IMR-90 (cell line): ENCODE data around the gene B3GAT3. TPM values are rescaled to one million over a fixed set of nuclear protein-coding genes. Genes with fewer than 3 reads are reported as not detected.

Source experiments
- ATAC-seq: fragments of 200-7000 bp; cut with Tn5 transposase; 2 replicates; pipeline ENCODE4 v1.9.1; 2020; ENCODE audit warnings: low read depth, mild to moderate bottlenecking, moderate library complexity
- BruUV-seq: library from RNA; stranded (reverse); fragments of 400-500 nt; replicated peaks from 2 replicates; lab custom pipeline; 2021; lab: Mats Ljungman, UMichigan
- CTCF ChIA-PET: fragments of 300-600 bp; formaldehyde crosslinking; extraction: SDS; loops from one replicate; lab custom pipeline; 2021; ENCODE audit warnings: antibody characterized with exemption; lab: Yijun Ruan, JAX
- POLR2A ChIA-PET: fragments of 300-600 bp; sonication (Branson Sonifier 250); formaldehyde crosslinking; loops from one replicate; lab custom pipeline; 2022; ENCODE audit warnings: antibody characterized with exemption; ENCODE audit not compliant: unreplicated experiment; lab: Charles Lee
- DNase-seq: peaks from one replicate; pipeline ENCODE4 v3.0.0; 2013
- H2AFZ ChIP-seq: replicated peaks from 2 replicates; pipeline ENCODE3; 2013; ENCODE audit warnings: low read length, mild to moderate bottlenecking; ENCODE audit not compliant: poor library complexity
- H2AK5ac ChIP-seq: 2 replicates; pipeline ENCODE4 v1.6.1; 2013; ENCODE audit warnings: low read depth, low read length, inconsistent platforms
- H2AK9ac ChIP-seq: replicated peaks from 2 replicates; pipeline ENCODE3; 2013; ENCODE audit warnings: mild to moderate bottlenecking, low read depth, low read length, moderate library complexity; ENCODE audit not compliant: poor library complexity
- H2BK120ac ChIP-seq: 2 replicates; pipeline ENCODE4 v1.6.1; 2013; ENCODE audit warnings: low read depth, low read length, inconsistent platforms
- H2BK15ac ChIP-seq: 3 replicates; pipeline ENCODE4 v1.6.1; 2013; ENCODE audit warnings: low read depth, low read length, inconsistent platforms
- H2BK20ac ChIP-seq: 2 replicates; pipeline ENCODE4 v1.6.1; 2013; ENCODE audit warnings: low read depth, mild to moderate bottlenecking, inconsistent platforms, low read length, moderate library complexity
- H2BK5ac ChIP-seq: 2 replicates; pipeline ENCODE4 v1.6.1; 2013; ENCODE audit warnings: mild to moderate bottlenecking, low read depth, low read length, inconsistent platforms; ENCODE audit not compliant: poor library complexity, severe bottlenecking
- H3K14ac ChIP-seq: replicated peaks from 2 replicates; pipeline ENCODE4 v1.6.1; 2013; ENCODE audit warnings: low read depth, low read length, inconsistent platforms
- H3K18ac ChIP-seq: 2 replicates; pipeline ENCODE4 v1.6.1; 2013; ENCODE audit warnings: low read depth, low read length, control low read depth
- H3K23ac ChIP-seq: 2 replicates; pipeline ENCODE4 v1.6.1; 2013; ENCODE audit warnings: low read depth, low read length, inconsistent platforms
- H3K27ac ChIP-seq: 2 replicates; pipeline ENCODE4 v1.5.1; 2013; ENCODE audit warnings: mild to moderate bottlenecking, control low read depth, low read length; ENCODE audit not compliant: insufficient read depth
- H3K27me3 ChIP-seq: 2 replicates; pipeline ENCODE4 v1.6.1; 2013; ENCODE audit warnings: low read length; ENCODE audit not compliant: control insufficient read depth, insufficient read depth
- H3K36me3 ChIP-seq: 2 replicates; pipeline ENCODE4 v1.6.1; 2013; ENCODE audit warnings: low read length, mixed read lengths; ENCODE audit not compliant: control insufficient read depth, insufficient read depth
- H3K4ac ChIP-seq: 2 replicates; pipeline ENCODE4 v1.6.1; 2013; ENCODE audit warnings: low read depth, low read length, inconsistent platforms
- H3K4me1 ChIP-seq: 2 replicates; pipeline ENCODE4 v1.6.1; 2013; ENCODE audit warnings: low read length, mixed read lengths; ENCODE audit not compliant: control insufficient read depth, insufficient read depth
- H3K4me2 ChIP-seq: 2 replicates; pipeline ENCODE4 v1.6.1; 2013; ENCODE audit warnings: low read depth, mild to moderate bottlenecking, control low read depth, low read length, moderate library complexity
- H3K4me3 ChIP-seq: 2 replicates; pipeline ENCODE4 v1.5.1; 2013; ENCODE audit warnings: low read depth, mild to moderate bottlenecking, control low read depth, low read length, moderate library complexity; ENCODE audit not compliant: insufficient read depth
- H3K56ac ChIP-seq: 2 replicates; pipeline ENCODE4 v1.6.1; 2013; ENCODE audit warnings: low read length, inconsistent platforms; ENCODE audit not compliant: insufficient read depth; ENCODE audit errors: extremely low read depth
- H3K79me1 ChIP-seq, 2 experiments: 2 replicates each; pipeline ENCODE4 v1.6.1; 2013; ENCODE audit warnings: low read length in 2 of 2, inconsistent platforms in 1 of 2, low read depth in 1 of 2
- H3K9ac ChIP-seq: 2 replicates; pipeline ENCODE4 v1.6.1; 2013; ENCODE audit warnings: low read depth, low read length, control low read depth
- H3K9me1 ChIP-seq: 2 replicates; pipeline ENCODE4 v1.6.1; 2013; ENCODE audit warnings: low read length, inconsistent platforms; ENCODE audit not compliant: insufficient read depth
- H3K9me3 ChIP-seq: 2 replicates; pipeline ENCODE4 v1.6.1; 2013; ENCODE audit warnings: low read length; ENCODE audit not compliant: control insufficient read depth, insufficient read depth
- H4K20me1 ChIP-seq: 2 replicates; pipeline ENCODE4 v1.6.1; 2013; ENCODE audit warnings: low read length, inconsistent platforms; ENCODE audit not compliant: insufficient read depth
- H4K5ac ChIP-seq: 2 replicates; pipeline ENCODE4 v1.6.1; 2013; ENCODE audit warnings: mild to moderate bottlenecking, low read depth, low read length, control low read depth
- H4K8ac ChIP-seq, 2 experiments: 2 replicates each; pipeline ENCODE4 v1.6.1; 2013; ENCODE audit warnings: low read depth in 2 of 2, low read length in 2 of 2, control low read depth in 1 of 2, inconsistent platforms in 1 of 2
- H4K91ac ChIP-seq: 2 replicates; pipeline ENCODE4 v1.6.1; 2013; ENCODE audit warnings: low read depth, low read length, inconsistent platforms; ENCODE audit not compliant: insufficient read depth
- BHLHE40 ChIP-seq: fragments of 150-350 bp; IDR thresholded peaks from 2 replicates; pipeline ENCODE4 v1.6.1; 2016; ENCODE audit warnings: mild to moderate bottlenecking, low read depth, low read length
- CHD1 ChIP-seq: IDR thresholded peaks from 2 replicates; pipeline ENCODE4 v1.6.1; 2012; ENCODE audit warnings: low read depth, low read length, improper control_type of control experiment
- CTCF ChIP-seq: conservative IDR thresholded peaks from 2 replicates; pipeline ENCODE4 v1.5.1; 2012; ENCODE audit warnings: mild to moderate bottlenecking, low read depth, low read length, improper control_type of control experiment
- MAFK ChIP-seq: IDR thresholded peaks from 2 replicates; pipeline ENCODE4 v1.6.1; 2012; ENCODE audit warnings: low read depth, low read length, improper control_type of control experiment
- MXI1 ChIP-seq: IDR thresholded peaks from 2 replicates; pipeline ENCODE4 v1.6.1; 2012; ENCODE audit warnings: low read depth, mild to moderate bottlenecking, low read length, moderate library complexity, borderline replicate concordance
- RFX5 ChIP-seq: IDR thresholded peaks from 2 replicates; pipeline ENCODE4 v1.8.0; 2012; ENCODE audit warnings: low read depth, mild to moderate bottlenecking, low read length, moderate library complexity
- SMC3 ChIP-seq: fragments of 150-350 bp; IDR thresholded peaks from 2 replicates; pipeline ENCODE4 v1.6.1; 2016; ENCODE audit warnings: low read depth, mild to moderate bottlenecking, antibody characterized with exemption, low read length, moderate library complexity
- USF2 ChIP-seq: fragments of 150-350 bp; IDR thresholded peaks from 2 replicates; pipeline ENCODE4 v1.6.1; 2017; ENCODE audit warnings: mild to moderate bottlenecking, antibody characterized with exemption, low read length, low read depth
- WGBS, 2 experiments: methylation state at CpG; one replicate each; pipeline versions ENCODE4 v1.1.5 to v1.1.7; 2013; ENCODE audit warnings: missing lambda C conversion rate in 2 of 2; ENCODE audit not compliant: insufficient read length in 1 of 2; ENCODE audit errors: extremely low coverage in 2 of 2; 5-methylcytosine and 5-hydroxymethylcytosine counted together
- dilution Hi-C: fragments of 300-500 bp; cut with HindIII; formaldehyde crosslinking; loops from one replicate; pipeline ENCODE4 v1.14.3; 2018; ENCODE audit warnings: low sequenced_read_pairs; ENCODE audit not compliant: unreplicated experiment
- in situ Hi-C: fragments of 300-500 bp; cut with MboI; formaldehyde crosslinking; loops from 3 replicates; pipeline ENCODE4 v1.14.3; 2019; ENCODE audit warnings: low sequenced_read_pairs, inconsistent platforms, mixed read lengths
- intact Hi-C: fragments of 100-400 bp; cut with micrococcal nuclease; formaldehyde crosslinking; loops from 2 replicates; pipeline ENCODE4 v1.10.0; 2022
- polyA plus RNA-seq, 3 experiments: library from polyadenylated mRNA; depleted of rRNA; stranded (reverse); fragments of >200 nt; gene quantifications; 2 replicates each; pipeline ENCODE4 v1.2.3, GENCODE V29; 2012; ENCODE audit warnings: low replicate concordance in 1 of 3
- total RNA-seq: library from RNA; depleted of rRNA; stranded (reverse); fragments of >200 nt; gene quantifications from 2 replicates; pipeline ENCODE4 v1.2.3, GENCODE V29; 2012

B3GAT3 gene
- total and polyA plus RNA-seq, 2 of the 4 experiments (the other 2 are of a cell fraction) = 10.4 to 38.4 TPM

GRCh38 chr11:62603072-62603408 is 18.7 kb downstream of the B3GAT3 start:
- Histone ChIP-seq H4K5ac (no peak overlapping the region), H3K9me3 (no peaks in the 10 kb centered on the region), H4K91ac (no peak overlapping the region), H4K20me1 (peaks cover 17% of the 10 kb centered on the region; the same call in 1 of the 2 replicates), H2BK120ac (no peak overlapping the region), H3K27me3 (no peaks in the 10 kb centered on the region), H3K79me1 (peaks cover 9 to 28% of the 10 kb centered on the region in 2 experiments), H3K4me3 (no peak overlapping the region), H3K27ac (no peak overlapping the region), H3K4me1 (peaks cover 7% of the 10 kb centered on the region), H3K9ac (no peak overlapping the region), H2AFZ (peak overlapping the region; percentile 87), H2BK5ac (no peak overlapping the region), H4K8ac (peak overlapping the region in 1 of 2 experiments; percentile 20; a peak in 2 of 4 replicates), H3K56ac (no peak overlapping the region), H3K4ac (no peak overlapping the region), H3K18ac (no peak overlapping the region), H2AK9ac (peak overlapping the region; percentile 18), H3K14ac (no peak overlapping the region), H3K36me3 (peaks cover 26% of the 10 kb centered on the region), H3K23ac (no peak overlapping the region; the same call in 1 of the 2 replicates), H2AK5ac (peak overlapping the region; percentile 46), H2BK15ac (no peak overlapping the region), H2BK20ac (no peak overlapping the region), H3K4me2 (no peak overlapping the region), H3K9me1 (peaks cover 5% of the 10 kb centered on the region)
- dilution Hi-C loops = no loop called here
- CTCF ChIA-PET = no interaction called here
- TF ChIP-seq BHLHE40 (no peak), CHD1 (no peak), MAFK (no peak), RFX5 (no peak), MXI1 (no peak), SMC3 (no peak), USF2 (no peak), CTCF (no peak)
- POLR2A ChIA-PET = interaction anchor here (1.0 kb wide), 1 partner anchor 11 kb away, joined by 4 read pairs; no protein-coding TSS in a partner anchor
- intact Hi-C loops = no loop called here
- ATAC-seq (no peak), DNase-seq (no peak)
- in situ Hi-C loops = no loop called here
- no TSS peak for BruUV-seq
- WGBS, 2 experiments = 80% methylated on average over 1 of the region's 13 CpGs; no CpG with 5 or more reads in 1 of the 2 experiments
